Measurements from ENCODE around the gene MYO9A.

DNA sequence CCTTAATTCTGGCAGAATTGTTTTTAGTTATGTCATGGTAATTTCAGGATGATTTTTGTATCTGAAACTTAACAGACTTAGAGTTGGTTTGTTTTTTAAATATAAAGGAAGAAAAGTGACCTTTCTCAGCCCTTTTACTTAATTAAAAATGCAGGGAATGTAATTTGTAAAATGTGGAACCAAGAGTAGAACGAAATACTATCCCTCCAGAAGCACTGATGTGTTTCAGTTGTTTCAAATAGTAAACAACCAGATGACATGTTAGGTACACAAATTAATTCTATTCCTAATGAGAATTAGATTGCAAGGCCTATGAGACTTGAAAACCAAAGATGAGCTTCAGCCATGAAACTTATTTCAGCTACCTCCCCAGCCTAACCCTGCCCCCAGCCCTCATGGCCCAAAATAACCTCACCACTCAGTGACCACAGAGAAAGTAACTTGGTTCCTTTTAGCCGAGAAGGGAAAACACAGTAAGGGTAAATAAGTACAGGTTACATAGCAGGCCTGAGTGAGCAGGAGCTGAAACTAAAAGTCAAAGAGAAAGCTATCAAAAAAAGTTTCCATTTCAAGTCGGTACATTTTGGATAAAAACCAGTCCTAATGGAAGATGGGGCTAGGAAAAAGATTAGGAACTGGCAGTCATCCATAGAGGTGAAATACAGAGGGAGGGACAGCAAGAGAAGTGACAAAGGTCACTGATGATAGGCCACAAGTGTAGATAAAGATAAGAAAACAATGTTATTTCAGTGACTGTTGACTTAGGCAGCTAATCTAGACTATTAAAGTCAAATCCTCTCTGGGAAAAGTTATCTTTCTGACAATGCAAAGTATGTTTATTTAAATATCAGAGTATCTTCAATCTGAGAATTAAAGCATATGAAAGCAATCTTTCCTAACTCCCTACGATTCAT is 23.5 kb upstream of the MYO9A start:
- TF ChIP-seq, protein P1, sequence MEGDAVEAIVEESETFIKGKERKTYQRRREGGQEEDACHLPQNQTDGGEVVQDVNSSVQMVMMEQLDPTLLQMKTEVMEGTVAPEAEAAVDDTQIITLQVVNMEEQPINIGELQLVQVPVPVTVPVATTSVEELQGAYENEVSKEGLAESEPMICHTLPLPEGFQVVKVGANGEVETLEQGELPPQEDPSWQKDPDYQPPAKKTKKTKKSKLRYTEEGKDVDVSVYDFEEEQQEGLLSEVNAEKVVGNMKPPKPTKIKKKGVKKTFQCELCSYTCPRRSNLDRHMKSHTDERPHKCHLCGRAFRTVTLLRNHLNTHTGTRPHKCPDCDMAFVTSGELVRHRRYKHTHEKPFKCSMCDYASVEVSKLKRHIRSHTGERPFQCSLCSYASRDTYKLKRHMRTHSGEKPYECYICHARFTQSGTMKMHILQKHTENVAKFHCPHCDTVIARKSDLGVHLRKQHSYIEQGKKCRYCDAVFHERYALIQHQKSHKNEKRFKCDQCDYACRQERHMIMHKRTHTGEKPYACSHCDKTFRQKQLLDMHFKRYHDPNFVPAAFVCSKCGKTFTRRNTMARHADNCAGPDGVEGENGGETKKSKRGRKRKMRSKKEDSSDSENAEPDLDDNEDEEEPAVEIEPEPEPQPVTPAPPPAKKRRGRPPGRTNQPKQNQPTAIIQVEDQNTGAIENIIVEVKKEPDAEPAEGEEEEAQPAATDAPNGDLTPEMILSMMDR (conservative IDR thresholded peaks at IDR 0.05): no peak
- TF ChIP-seq ZFX (IDR thresholded peaks at IDR 0.05): no peak
